HG03060 (cell line): Measurements from ENCODE around the gene SYTL3.
"Not testable (repeated sequence)": the region's sequence is repeated elsewhere in the genome, so short reads cannot be mapped to it uniquely, and the experiment has no call there.

Source experiments
- ATAC-seq: cut with Tn5 transposase; IDR thresholded peaks from one replicate; pipeline ENCODE4 v1.9.1; 2021; ENCODE audit warnings: low read depth, moderate number of reproducible peaks; ENCODE audit not compliant: unreplicated experiment

Gene SYTL3

GRCh38 chr6:158638324-158638854 lies 11.5 kb upstream of the SYTL3 start:
- ATAC-seq = no peak

- ATAC-seq = no peak
Measured at GRCh38 chr6:158639056-158639455, 10.8 kb upstream of the SYTL3 start.

- no peak for ATAC-seq
Measured at GRCh38 chr6:158640519-158640918, 9.3 kb upstream of the SYTL3 start.

GRCh38 chr6:158642097-158642601 lies 7.7 kb upstream of the SYTL3 start:
- no peak for ATAC-seq

GRCh38 chr6:158643836-158644230 lies 6.0 kb upstream of the SYTL3 start:
- no peak for ATAC-seq

- peak; percentile 36 for ATAC-seq
Measured at GRCh38 chr6:158644231-158645063, 5.4 kb upstream of the SYTL3 start, which contains the start of gene DYNLT1. Gene DYNLT1, minus strand, starts transcription at chr6:158644743. Its CDS starts 35 bp downstream, at chr6:158644708.

GRCh38 chr6:158645064-158646022 lies 4.5 kb upstream of the SYTL3 start:
- no peak for ATAC-seq

GRCh38 chr6:158646023-158646910 lies 3.6 kb upstream of the SYTL3 start:
- ATAC-seq = no peak

- ATAC-seq = no peak
Measured at GRCh38 chr6:158647501-158647900, 2.4 kb upstream of the SYTL3 start.

- ATAC-seq = peak; percentile 20
Measured at GRCh38 chr6:158648682-158649131, 1.1 kb upstream of the SYTL3 start.

GRCh38 chr6:158651981-158652737 lies 2.3 kb downstream of the SYTL3 start:
- not testable (repeated sequence) for ATAC-seq

GRCh38 chr6:158653577-158654354 lies 3.9 kb downstream of the SYTL3 start:
- ATAC-seq = peak; percentile 40

- no peak for ATAC-seq
Measured at GRCh38 chr6:158654498-158654897, 4.6 kb downstream of the SYTL3 start.

- ATAC-seq = no peak
Measured at GRCh38 chr6:158654960-158655489, 5.2 kb downstream of the SYTL3 start.

- ATAC-seq = no peak
Measured at GRCh38 chr6:158655569-158656450, 6.0 kb downstream of the SYTL3 start.

- not testable (repeated sequence) for ATAC-seq
Measured at GRCh38 chr6:158656986-158657385, 7.1 kb downstream of the SYTL3 start.

- no peak for ATAC-seq
Measured at GRCh38 chr6:158660333-158660754, 10.5 kb downstream of the SYTL3 start.
